Measurements from ENCODE around the gene ATF6B.

The ATF6B gene

DNA sequence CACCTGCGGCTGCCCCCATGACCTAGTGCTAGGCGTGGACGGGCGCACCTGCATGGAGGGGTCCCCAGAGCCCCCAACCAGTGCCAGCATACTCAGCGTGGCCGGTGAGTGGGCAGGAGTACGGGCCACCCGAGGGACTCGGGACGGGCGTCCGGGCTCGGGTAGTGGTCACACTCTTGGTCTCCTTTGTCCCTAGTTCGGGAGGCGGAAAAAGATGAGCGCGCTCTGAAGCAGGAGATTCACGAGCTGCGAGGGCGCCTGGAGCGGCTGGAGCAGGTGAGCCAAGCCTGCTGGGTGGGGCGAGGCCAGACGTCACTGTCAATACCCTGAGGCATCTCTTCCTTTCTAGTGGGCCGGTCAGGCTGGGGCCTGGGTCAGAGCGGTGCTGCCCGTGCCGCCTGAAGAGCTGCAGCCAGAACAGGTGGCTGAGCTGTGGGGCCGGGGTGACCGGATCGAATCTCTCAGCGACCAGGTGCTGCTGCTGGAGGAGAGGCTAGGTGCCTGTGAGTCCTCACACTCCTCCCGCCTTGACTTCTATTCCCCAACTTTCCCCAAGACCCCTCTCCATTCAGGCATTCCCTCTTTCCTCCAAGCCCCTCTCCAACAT, 39.2 kb upstream of the ATF6B start:
- no peak overlapping the region for H3K4me3 ChIP-seq (ENCODE audit: low read depth, low read length)
- DNase-seq (ENCODE audit: low read depth) = no peak
- TF ChIP-seq, protein P1, sequence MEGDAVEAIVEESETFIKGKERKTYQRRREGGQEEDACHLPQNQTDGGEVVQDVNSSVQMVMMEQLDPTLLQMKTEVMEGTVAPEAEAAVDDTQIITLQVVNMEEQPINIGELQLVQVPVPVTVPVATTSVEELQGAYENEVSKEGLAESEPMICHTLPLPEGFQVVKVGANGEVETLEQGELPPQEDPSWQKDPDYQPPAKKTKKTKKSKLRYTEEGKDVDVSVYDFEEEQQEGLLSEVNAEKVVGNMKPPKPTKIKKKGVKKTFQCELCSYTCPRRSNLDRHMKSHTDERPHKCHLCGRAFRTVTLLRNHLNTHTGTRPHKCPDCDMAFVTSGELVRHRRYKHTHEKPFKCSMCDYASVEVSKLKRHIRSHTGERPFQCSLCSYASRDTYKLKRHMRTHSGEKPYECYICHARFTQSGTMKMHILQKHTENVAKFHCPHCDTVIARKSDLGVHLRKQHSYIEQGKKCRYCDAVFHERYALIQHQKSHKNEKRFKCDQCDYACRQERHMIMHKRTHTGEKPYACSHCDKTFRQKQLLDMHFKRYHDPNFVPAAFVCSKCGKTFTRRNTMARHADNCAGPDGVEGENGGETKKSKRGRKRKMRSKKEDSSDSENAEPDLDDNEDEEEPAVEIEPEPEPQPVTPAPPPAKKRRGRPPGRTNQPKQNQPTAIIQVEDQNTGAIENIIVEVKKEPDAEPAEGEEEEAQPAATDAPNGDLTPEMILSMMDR (IDR thresholded peaks at IDR 0.05; ENCODE audit: low read depth, low read length, missing control alignments) = no peak

- no peak overlapping the region for H3K4me3 ChIP-seq (ENCODE audit: low read depth, low read length)
- TF ChIP-seq, protein P1 (IDR thresholded peaks at IDR 0.05; ENCODE audit: low read depth, low read length, missing control alignments) = no peak
- DNase-seq (ENCODE audit: low read depth) = no peak
Measured at GRCh38 chr6:32166411-32167061, 38.5 kb upstream of the ATF6B start.

- H3K4me3 ChIP-seq (ENCODE audit: low read depth, low read length) = no peak within 1 kb of the TSS
- TF ChIP-seq, protein P1 (IDR thresholded peaks at IDR 0.05; ENCODE audit: low read depth, low read length, missing control alignments) = no peak
- no peak for DNase-seq (ENCODE audit: low read depth)
Measured at GRCh38 chr6:32164295-32164694, 36.2 kb upstream of the ATF6B start, which contains the start of gene EGFL8. EGFL8 (plus strand) TSS chr6:32164595; CDS start chr6:32166166, 1,571 bp downstream.

- H3K4me3 ChIP-seq (ENCODE audit: low read depth, low read length) = no peak overlapping the region
- no peak for DNase-seq (ENCODE audit: low read depth)
- TF ChIP-seq, protein P1 (IDR thresholded peaks at IDR 0.05; ENCODE audit: low read depth, low read length, missing control alignments) = no peak
Measured at GRCh38 chr6:32163559-32164258, 35.7 kb upstream of the ATF6B start.

- no peak for DNase-seq (ENCODE audit: low read depth)
- no peak overlapping the region for H3K4me3 ChIP-seq (ENCODE audit: low read depth, low read length)
- TF ChIP-seq, protein P1 (IDR thresholded peaks at IDR 0.05; ENCODE audit: low read depth, low read length, missing control alignments) = no peak
Measured at GRCh38 chr6:32158052-32158451, 30.0 kb upstream of the ATF6B start.

DNA sequence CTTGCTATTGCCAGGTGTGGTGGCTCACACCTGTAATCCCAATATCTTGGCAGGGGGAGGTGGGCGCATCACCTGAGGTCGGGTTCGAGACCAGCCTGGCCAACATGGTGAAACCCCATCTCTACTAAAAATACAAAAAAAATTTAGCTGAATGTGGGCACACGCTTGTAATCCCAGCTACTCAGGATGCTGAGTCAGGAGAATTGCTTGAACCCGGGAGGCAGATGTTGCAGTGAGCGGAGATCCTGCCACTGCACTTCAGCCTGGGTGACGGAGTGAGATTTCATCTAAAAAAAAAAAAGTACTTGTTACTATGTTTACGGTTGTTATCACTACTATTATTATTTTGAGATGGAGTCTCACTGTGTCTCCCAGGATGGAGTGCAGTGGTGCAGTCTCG, 28.8 kb upstream of the ATF6B start:
- TF ChIP-seq, protein P1 (IDR thresholded peaks at IDR 0.05; ENCODE audit: low read depth, low read length, missing control alignments) = no peak
- no peak overlapping the region for H3K4me3 ChIP-seq (ENCODE audit: low read depth, low read length)
- DNase-seq (ENCODE audit: low read depth) = no peak
